ENCODE results near the gene PCSK4. TPM values are rescaled to one million over a fixed set of nuclear protein-coding genes. Genes with fewer than 3 reads are reported as not detected.

Gene PCSK4
- total RNA-seq, 1 experiment from 2014 or later = 6.4 TPM

GRCh38 chr19:1468821-1469254 is 21.3 kb downstream of the PCSK4 start:
- H3K4me3 ChIP-seq (ENCODE audit: low read depth, low read length) = peak overlapping the region; percentile 65
- Mint-ChIP-seq H3K27me3 (ENCODE audit: insufficient read depth, unreplicated experiment) (no peaks in the 10 kb centered on the region), H3K4me3 (ENCODE audit: unreplicated experiment) (peak overlapping the region; percentile 63)

GRCh38 chr19:1468274-1468820 is 21.8 kb downstream of the PCSK4 start:
- Histone ChIP-seq H3K4me3 (ENCODE audit: low read depth, low read length) (peak overlapping the region; percentile 65), H3K9me3 (no peaks in the 10 kb centered on the region), H3K36me3 (ENCODE audit: control insufficient read depth, insufficient read depth, low read length) (no peaks in the 10 kb centered on the region), H3K27me3 (replicated peaks; ENCODE audit: control insufficient read depth, insufficient read depth, low read length) (no peaks in the 10 kb centered on the region), H3K4me1 (peaks cover 15% of the 10 kb centered on the region)
- intact Hi-C loops (cut with micrococcal nuclease; ENCODE audit: unreplicated experiment) = no loop called here
- CTCF ChIA-PET = no interaction called here
- BruUV-seq (replicated peaks) = no TSS peak
- no peak for DNase-seq
- Mint-ChIP-seq H3K4me3 (ENCODE audit: unreplicated experiment) (peak overlapping the region; percentile 63), H3K27me3 (ENCODE audit: insufficient read depth, unreplicated experiment) (no peaks in the 10 kb centered on the region), H3K27ac (ENCODE audit: unreplicated experiment) (no peak overlapping the region), H3K9me3 (ENCODE audit: unreplicated experiment) (no peaks in the 10 kb centered on the region), H3K4me1 (ENCODE audit: low read depth, unreplicated experiment) (peaks cover 4% of the 10 kb centered on the region), H3K36me3 (ENCODE audit: insufficient read depth, unreplicated experiment) (peaks cover 37% of the 10 kb centered on the region)
- POLR2A ChIA-PET = no interaction called here
- TF ChIP-seq, protein P1, sequence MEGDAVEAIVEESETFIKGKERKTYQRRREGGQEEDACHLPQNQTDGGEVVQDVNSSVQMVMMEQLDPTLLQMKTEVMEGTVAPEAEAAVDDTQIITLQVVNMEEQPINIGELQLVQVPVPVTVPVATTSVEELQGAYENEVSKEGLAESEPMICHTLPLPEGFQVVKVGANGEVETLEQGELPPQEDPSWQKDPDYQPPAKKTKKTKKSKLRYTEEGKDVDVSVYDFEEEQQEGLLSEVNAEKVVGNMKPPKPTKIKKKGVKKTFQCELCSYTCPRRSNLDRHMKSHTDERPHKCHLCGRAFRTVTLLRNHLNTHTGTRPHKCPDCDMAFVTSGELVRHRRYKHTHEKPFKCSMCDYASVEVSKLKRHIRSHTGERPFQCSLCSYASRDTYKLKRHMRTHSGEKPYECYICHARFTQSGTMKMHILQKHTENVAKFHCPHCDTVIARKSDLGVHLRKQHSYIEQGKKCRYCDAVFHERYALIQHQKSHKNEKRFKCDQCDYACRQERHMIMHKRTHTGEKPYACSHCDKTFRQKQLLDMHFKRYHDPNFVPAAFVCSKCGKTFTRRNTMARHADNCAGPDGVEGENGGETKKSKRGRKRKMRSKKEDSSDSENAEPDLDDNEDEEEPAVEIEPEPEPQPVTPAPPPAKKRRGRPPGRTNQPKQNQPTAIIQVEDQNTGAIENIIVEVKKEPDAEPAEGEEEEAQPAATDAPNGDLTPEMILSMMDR (IDR thresholded peaks at IDR 0.05; ENCODE audit: insufficient read depth in 1 of 2, low read depth in 1 of 2, low read length in 1 of 2, severe bottlenecking in 1 of 2, unreplicated experiment in 1 of 2) = no peak

More at GRCh38 chr19:1468821-1469254, 21.3 kb downstream of the PCSK4 start:
- BruUV-seq (replicated peaks) = no TSS peak
- no peaks in the 10 kb centered on the region for H3K9me3 ChIP-seq
- ChIA-PET POLR2A (no interaction called here), CTCF (interaction anchor here (1.0 kb wide), 1 partner anchor 31 kb away, joined by 3 read pairs; no protein-coding TSS in a partner anchor)
- DNase-seq = peak in 1 of 2 experiments; percentile 76
- H3K4me1 ChIP-seq = peaks cover 15% of the 10 kb centered on the region
- peaks cover 42% of the 10 kb centered on the region for H3K36me3 Mint-ChIP-seq (ENCODE audit: insufficient read depth, unreplicated experiment)
- no peaks in the 10 kb centered on the region for H3K27me3 ChIP-seq (replicated peaks; ENCODE audit: control insufficient read depth, insufficient read depth, low read length)
- H3K27ac Mint-ChIP-seq (ENCODE audit: unreplicated experiment) = no peak overlapping the region
- no peaks in the 10 kb centered on the region for H3K36me3 ChIP-seq (ENCODE audit: control insufficient read depth, insufficient read depth, low read length)
- no peaks in the 10 kb centered on the region for H3K9me3 Mint-ChIP-seq (ENCODE audit: unreplicated experiment)
- peaks cover 4% of the 10 kb centered on the region for H3K4me1 Mint-ChIP-seq (ENCODE audit: low read depth, unreplicated experiment)
- TF ChIP-seq, protein P1 (IDR thresholded peaks at IDR 0.05; ENCODE audit: insufficient read depth in 1 of 2, low read depth in 1 of 2, low read length in 1 of 2, severe bottlenecking in 1 of 2, unreplicated experiment in 1 of 2) = peak in 1 of 2 experiments; percentile 35
- intact Hi-C loops (cut with micrococcal nuclease; ENCODE audit: unreplicated experiment) = no loop called here

DNA sequence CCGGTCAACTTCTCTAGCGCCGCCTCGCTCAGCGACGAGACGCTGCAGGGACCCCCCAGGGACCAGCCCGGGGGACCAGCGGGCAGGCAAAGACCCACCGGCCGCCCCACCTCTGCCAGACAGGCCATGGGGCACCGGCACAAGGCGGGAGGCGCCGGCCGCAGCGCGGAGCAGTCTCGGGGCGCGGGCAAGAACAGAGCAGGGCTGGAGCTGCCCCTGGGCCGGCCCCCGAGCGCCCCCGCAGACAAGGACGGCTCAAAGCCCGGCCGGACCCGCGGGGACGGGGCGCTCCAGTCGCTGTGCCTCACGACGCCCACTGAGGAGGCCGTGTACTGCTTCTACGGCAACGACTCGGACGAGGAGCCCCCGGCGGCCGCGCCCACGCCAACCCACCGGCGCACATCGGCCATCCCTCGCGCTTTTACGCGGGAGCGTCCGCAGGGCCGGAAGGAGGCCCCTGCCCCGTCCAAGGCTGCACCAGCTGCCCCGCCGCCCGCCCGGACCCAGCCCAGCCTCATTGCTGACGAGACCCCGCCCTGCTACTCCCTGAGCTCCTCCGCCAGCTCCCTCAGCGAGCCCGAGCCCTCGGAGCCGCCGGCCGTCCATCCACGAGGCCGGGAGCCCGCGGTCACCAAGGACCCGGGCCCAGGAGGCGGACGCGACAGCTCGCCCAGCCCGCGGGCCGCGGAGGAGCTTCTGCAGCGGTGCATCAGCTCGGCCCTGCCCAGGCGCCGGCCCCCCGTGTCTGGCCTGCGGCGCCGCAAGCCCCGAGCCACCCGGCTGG is 22.5 kb downstream of the PCSK4 start:
- peak overlapping the region; percentile 65 for H3K4me3 ChIP-seq (ENCODE audit: low read depth, low read length)
- peak overlapping the region; percentile 63 for H3K4me3 Mint-ChIP-seq (ENCODE audit: unreplicated experiment)
- H3K36me3 ChIP-seq (ENCODE audit: control insufficient read depth, insufficient read depth, low read length) = no peaks in the 10 kb centered on the region
- peaks cover 30% of the 10 kb centered on the region for H3K36me3 Mint-ChIP-seq (ENCODE audit: insufficient read depth, unreplicated experiment)
- ChIA-PET POLR2A (no interaction called here), CTCF (no interaction called here)
- no peaks in the 10 kb centered on the region for H3K27me3 Mint-ChIP-seq (ENCODE audit: insufficient read depth, unreplicated experiment)
- no peak for DNase-seq
- no peak overlapping the region for H3K27ac Mint-ChIP-seq (ENCODE audit: unreplicated experiment)
- H3K9me3 Mint-ChIP-seq (ENCODE audit: unreplicated experiment) = no peaks in the 10 kb centered on the region
- TF ChIP-seq, protein P1 (IDR thresholded peaks at IDR 0.05; ENCODE audit: insufficient read depth in 1 of 2, low read depth in 1 of 2, low read length in 1 of 2, severe bottlenecking in 1 of 2, unreplicated experiment in 1 of 2) = no peak
- H3K27me3 ChIP-seq (replicated peaks; ENCODE audit: control insufficient read depth, insufficient read depth, low read length) = no peaks in the 10 kb centered on the region
- no TSS peak for BruUV-seq (replicated peaks)
- peaks cover 4% of the 10 kb centered on the region for H3K4me1 Mint-ChIP-seq (ENCODE audit: low read depth, unreplicated experiment)
- no peaks in the 10 kb centered on the region for H3K9me3 ChIP-seq
- H3K4me1 ChIP-seq = peaks cover 15% of the 10 kb centered on the region; the same call in 1 of the 2 replicates
- intact Hi-C loops (cut with micrococcal nuclease; ENCODE audit: unreplicated experiment) = no loop called here
